Measurements from ENCODE around the gene PLP1.

- no peak for TF ChIP-seq CTCF (IDR thresholded peaks at IDR 0.05)
- no peak for TF ChIP-seq POLR2A (IDR thresholded peaks at IDR 0.05)
These were observed 38.9 kb upstream of the PLP1 start for GRCh38 chrX:103737696-103738095.
